K562 treated with DMSO at 1 percent for 12 hours (cell line): ENCODE data around the gene SUPT7L. TPM values are rescaled to one million over a fixed set of nuclear protein-coding genes. Genes with fewer than 3 reads are reported as not detected.

ENCODE experiments used
- total RNA-seq: library from RNA; unstranded; fragments of 300-600 nt; gene quantifications from 2 replicates; pipeline ENCODE4 v1.2.3, GENCODE V29; 2022; ENCODE audit not compliant: insufficient read depth

Gene SUPT7L
- total RNA-seq, result 20.9 and 40.2 TPM in 2 replicates

GRCh38 chr2:27663285-27664153 is at the start of gene SUPT7L, which contains the start of gene SLC4A1AP:
Gene SUPT7L, minus strand, starts transcription at chr2:27663614. Its CDS starts 1,422 bp downstream, at chr2:27662192.
Gene SLC4A1AP, plus strand, starts transcription at chr2:27663889. Its CDS starts 26 bp downstream, at chr2:27663915.

GRCh38 chr2:27628767-27629709 is 34.4 kb downstream of the SUPT7L start, which contains the start of the genes CCDC121 and GPN1:
Gene CCDC121, minus strand, starts transcription at chr2:27629012. Its CDS starts 1,213 bp downstream, at chr2:27627799.
Gene GPN1, plus strand, starts transcription at chr2:27629050. Its CDS starts 9 bp downstream, at chr2:27629059.

Other genes with a start within 250 kb of the SUPT7L start
- 51.5 and 71.6 TPM in 2 replicates for gene NRBP1, start 235.0 kb downstream of the SUPT7L start, total RNA-seq
- gene KRTCAP3, start 221.2 kb downstream of the SUPT7L start, total RNA-seq, result 2.6 TPM in 1 of 2 replicates, not detected in the other
- 9.0 and 15.1 TPM in 2 replicates for gene IFT172, start 173.9 kb downstream of the SUPT7L start, total RNA-seq
- 18.8 and 20.6 TPM in 2 replicates for gene FNDC4, start 168.4 kb downstream of the SUPT7L start, total RNA-seq
- gene GCKR, start 166.8 kb downstream of the SUPT7L start, total RNA-seq, result not detected in 2 replicates
- gene ZNF512, start 80.6 kb downstream of the SUPT7L start, total RNA-seq, result 9.5 and 44.1 TPM in 2 replicates
- 5.9 and 6.7 TPM in 2 replicates for gene CCDC121, start 34.6 kb downstream of the SUPT7L start, total RNA-seq
- gene GPN1, start 34.6 kb downstream of the SUPT7L start, total RNA-seq, result 30.4 and 46.3 TPM in 2 replicates
- gene SLC4A1AP, start 275 bp upstream of the SUPT7L start, total RNA-seq, result 23.5 and 41.8 TPM in 2 replicates
- gene MRPL33, start 108.1 kb upstream of the SUPT7L start, total RNA-seq, result 68.2 and 108 TPM in 2 replicates
- 0.43 and 0.51 TPM in 2 replicates for gene RBKS, start 226.8 kb upstream of the SUPT7L start, total RNA-seq
- gene BABAM2, start 227.1 kb upstream of the SUPT7L start, total RNA-seq, result 10.8 and 20.5 TPM in 2 replicates